ENCODE data around the gene SLC43A1. TPM values are rescaled to one million over a fixed set of nuclear protein-coding genes. Genes with fewer than 3 reads are reported as not detected.

SLC43A1 gene
- total RNA-seq, 2 donors from 2014 or later = 18.2 to 20.9 TPM

GRCh38 chr11:57546451-57546850 is 30.9 kb upstream of the SLC43A1 start:
- no peaks in the 10 kb centered on the region for H3K9me3 ChIP-seq
- H3K4me1 ChIP-seq (replicated peaks) = no peaks in the 10 kb centered on the region
- H3K27ac ChIP-seq = no peak overlapping the region
- no peak for TF ChIP-seq POLR2A (IDR thresholded peaks at IDR 0.05)
- TF ChIP-seq CTCF (IDR thresholded peaks at IDR 0.05) = no peak
- TF ChIP-seq POLR2AphosphoS5 (IDR thresholded peaks at IDR 0.05) = no peak
- peaks cover 0 to 6% of the 10 kb centered on the region in 2 donors for H3K36me3 ChIP-seq
- intact Hi-C loops (cut with DNase I) = no loop called here
- DNase-seq (ENCODE audit: low spot score) = no peak
- H3K27me3 ChIP-seq (replicated peaks; ENCODE audit: insufficient read depth) = no peaks in the 10 kb centered on the region
- no peak overlapping the region for H3K4me3 ChIP-seq
- WGBS = 98% methylated on average over 7 of the region's 7 CpGs

GRCh38 chr11:57545883-57546282 is 30.4 kb upstream of the SLC43A1 start:
- Histone ChIP-seq H3K27ac (no peak overlapping the region), H3K27me3 (replicated peaks; ENCODE audit: insufficient read depth) (no peaks in the 10 kb centered on the region), H3K4me1 (replicated peaks) (no peaks in the 10 kb centered on the region), H3K9me3 (no peaks in the 10 kb centered on the region), H3K36me3 (peaks cover 0 to 6% of the 10 kb centered on the region in 2 donors), H3K4me3 (no peak overlapping the region)
- intact Hi-C loops (cut with DNase I) = no loop called here
- no peak for TF ChIP-seq POLR2A (IDR thresholded peaks at IDR 0.05)
- no peak for TF ChIP-seq POLR2AphosphoS5 (IDR thresholded peaks at IDR 0.05)
- TF ChIP-seq CTCF (IDR thresholded peaks at IDR 0.05) = no peak
- WGBS = 84% methylated on average over 12 of the region's 13 CpGs
- DNase-seq (ENCODE audit: low spot score) = no peak

- intact Hi-C loops (cut with DNase I) = no loop called here
- no peaks in the 10 kb centered on the region for H3K27me3 ChIP-seq (replicated peaks; ENCODE audit: insufficient read depth)
- no peak for TF ChIP-seq POLR2AphosphoS5 (IDR thresholded peaks at IDR 0.05)
- no peak for TF ChIP-seq CTCF (IDR thresholded peaks at IDR 0.05)
- TF ChIP-seq POLR2A (IDR thresholded peaks at IDR 0.05) = no peak
- DNase-seq (ENCODE audit: low spot score) = no peak
- no peaks in the 10 kb centered on the region for H3K9me3 ChIP-seq
- H3K4me1 ChIP-seq (replicated peaks) = no peaks in the 10 kb centered on the region
- H3K4me3 ChIP-seq = no peak overlapping the region
- peaks cover 0 to 4% of the 10 kb centered on the region in 2 donors for H3K36me3 ChIP-seq
- WGBS = 87% methylated on average over 6 of the region's 6 CpGs
- H3K27ac ChIP-seq = no peak overlapping the region
These were observed 29.1 kb upstream of the SLC43A1 start for GRCh38 chr11:57544566-57544965.

- H3K27ac ChIP-seq = no peak overlapping the region
- no peak overlapping the region for H3K4me3 ChIP-seq
- TF ChIP-seq POLR2AphosphoS5 (IDR thresholded peaks at IDR 0.05) = no peak
- no peak for TF ChIP-seq CTCF (IDR thresholded peaks at IDR 0.05)
- no peak for TF ChIP-seq POLR2A (IDR thresholded peaks at IDR 0.05)
- DNase-seq (ENCODE audit: low spot score) = no peak
- H3K4me1 ChIP-seq (replicated peaks) = no peaks in the 10 kb centered on the region
- H3K27me3 ChIP-seq (replicated peaks; ENCODE audit: insufficient read depth) = no peaks in the 10 kb centered on the region
- no peaks in the 10 kb centered on the region for H3K36me3 ChIP-seq
- WGBS = 26% methylated on average over 6 of the region's 6 CpGs
- intact Hi-C loops (cut with DNase I) = no loop called here
- H3K9me3 ChIP-seq = no peaks in the 10 kb centered on the region
These were observed 28.1 kb upstream of the SLC43A1 start for GRCh38 chr11:57543593-57543992.

- no peaks in the 10 kb centered on the region for H3K4me1 ChIP-seq (replicated peaks)
These were observed 27.1 kb upstream of the SLC43A1 start for GRCh38 chr11:57542582-57542981.

More at GRCh38 chr11:57542582-57542981, 27.1 kb upstream of the SLC43A1 start:
- H3K36me3 ChIP-seq = no peaks in the 10 kb centered on the region
- TF ChIP-seq CTCF (IDR thresholded peaks at IDR 0.05) (no peak), POLR2A (IDR thresholded peaks at IDR 0.05) (no peak), POLR2AphosphoS5 (IDR thresholded peaks at IDR 0.05) (no peak)
- H3K4me3 ChIP-seq = no peak overlapping the region
- intact Hi-C loops (cut with DNase I) = no loop called here
- no peak overlapping the region for H3K27ac ChIP-seq
- no peaks in the 10 kb centered on the region for H3K27me3 ChIP-seq (replicated peaks; ENCODE audit: insufficient read depth)
- WGBS = 59% methylated on average over 4 of the region's 4 CpGs
- H3K9me3 ChIP-seq = no peaks in the 10 kb centered on the region
- DNase-seq (ENCODE audit: low spot score) = no peak

Measured in prostate gland (tissue), 2 donors.